NCI-H510A treated with DMSO at 0.1 percent for 48 hours (cell line): Measurements from ENCODE around the gene AK4.

Experiments
- DNase-seq: peaks from one replicate; lab custom pipeline; 2025; lab: John Stamatoyannopoulos, UW

AK4 gene

DNA sequence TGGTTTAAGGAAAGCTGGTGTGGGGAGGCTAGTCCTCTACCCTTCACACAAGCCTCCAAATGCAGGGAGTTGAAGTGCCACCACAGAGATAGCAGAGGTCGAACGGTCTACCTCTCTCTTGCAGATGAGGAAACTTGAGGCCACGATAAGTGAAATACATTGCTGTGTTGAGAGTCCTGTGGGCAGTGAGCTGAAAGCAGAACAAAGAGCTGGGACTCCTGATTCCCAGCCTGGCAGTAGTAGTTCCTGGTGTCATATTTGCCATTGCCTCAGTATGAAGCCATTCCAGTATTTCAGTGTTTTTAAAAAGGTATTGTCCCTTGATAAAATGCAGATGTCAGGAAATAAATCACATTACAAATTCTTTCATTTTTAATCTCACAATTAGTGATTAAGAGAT, 28.6 kb downstream of the AK4 start:
- no peak for DNase-seq

- DNase-seq = no peak
These were observed 29.5 kb downstream of the AK4 start for GRCh38 chr1:65177457-65177856.

DNA sequence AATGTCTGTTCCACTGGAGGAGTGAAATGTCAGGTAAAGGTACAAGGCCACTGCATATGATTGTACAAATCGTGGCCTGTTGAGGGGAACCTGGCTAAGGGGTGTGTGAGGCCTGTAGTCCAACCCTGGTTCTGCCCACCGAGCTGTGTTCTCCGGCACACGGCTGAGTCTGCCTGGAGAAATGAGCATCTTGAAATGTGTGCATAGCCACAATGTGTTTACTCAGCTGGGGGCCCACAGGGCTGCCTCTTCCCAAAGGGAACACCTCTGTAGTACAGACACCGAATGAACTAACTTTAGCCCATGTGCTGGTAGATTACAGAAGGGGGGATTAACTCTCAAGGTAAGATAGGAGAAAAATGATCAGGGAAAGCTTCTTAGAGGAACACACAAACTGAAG, 30.2 kb downstream of the AK4 start:
- peak; percentile 53 for DNase-seq

DNA sequence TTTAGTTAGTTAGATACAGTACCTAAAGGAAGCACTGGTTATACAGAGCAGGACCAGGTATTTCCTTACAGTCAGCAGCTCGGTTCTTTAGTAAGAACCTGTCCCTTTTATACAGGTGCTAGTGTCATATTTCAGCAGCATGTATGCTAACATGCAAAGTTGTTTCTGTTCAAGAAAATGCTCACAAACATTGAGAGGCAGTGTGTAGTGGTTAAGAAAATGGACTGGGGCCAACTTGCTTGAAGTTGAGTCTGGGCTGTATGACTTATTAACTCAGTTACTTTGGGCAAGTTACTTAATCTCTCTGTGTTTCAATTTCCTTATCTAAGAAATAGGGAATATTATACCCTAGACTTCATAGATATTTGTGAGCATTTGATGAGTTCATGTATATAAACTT, 31.1 kb downstream of the AK4 start:
- DNase-seq = peak; percentile 53

- DNase-seq = no peak
These were observed 33.0 kb downstream of the AK4 start for GRCh38 chr1:65180977-65181376.

- DNase-seq = no peak
These were observed 34.8 kb downstream of the AK4 start for GRCh38 chr1:65182658-65183268.

- no peak for DNase-seq
These were observed 41.6 kb downstream of the AK4 start for GRCh38 chr1:65189576-65190115.

DNA sequence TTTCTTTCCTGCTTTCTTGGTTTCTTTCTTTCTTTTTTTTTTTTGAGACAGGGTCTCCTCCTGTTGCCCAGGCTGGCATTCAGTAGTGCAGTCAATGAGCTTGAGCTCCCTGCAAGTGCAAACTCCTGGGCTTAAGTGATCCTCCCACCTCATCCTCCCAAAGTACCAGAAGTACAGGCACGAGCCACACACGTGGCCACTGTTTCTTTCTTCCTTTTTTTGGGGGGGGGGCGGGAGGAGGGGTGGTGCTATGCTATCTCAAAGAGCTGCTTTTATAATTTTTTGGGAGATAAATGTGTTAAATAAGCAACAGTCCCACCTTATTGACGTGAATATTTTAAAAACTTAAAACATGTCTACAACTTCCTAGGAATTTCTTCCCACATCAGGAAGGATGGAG, 42.2 kb downstream of the AK4 start:
- no peak for DNase-seq

- no peak for DNase-seq
These were observed 45.2 kb downstream of the AK4 start for GRCh38 chr1:65193129-65193695.

GRCh38 chr1:65195495-65196417, 47.8 kb downstream of the AK4 start:
- no peak for DNase-seq

GRCh38 chr1:65196926-65197325, 48.9 kb downstream of the AK4 start:
- DNase-seq = no peak

DNA sequence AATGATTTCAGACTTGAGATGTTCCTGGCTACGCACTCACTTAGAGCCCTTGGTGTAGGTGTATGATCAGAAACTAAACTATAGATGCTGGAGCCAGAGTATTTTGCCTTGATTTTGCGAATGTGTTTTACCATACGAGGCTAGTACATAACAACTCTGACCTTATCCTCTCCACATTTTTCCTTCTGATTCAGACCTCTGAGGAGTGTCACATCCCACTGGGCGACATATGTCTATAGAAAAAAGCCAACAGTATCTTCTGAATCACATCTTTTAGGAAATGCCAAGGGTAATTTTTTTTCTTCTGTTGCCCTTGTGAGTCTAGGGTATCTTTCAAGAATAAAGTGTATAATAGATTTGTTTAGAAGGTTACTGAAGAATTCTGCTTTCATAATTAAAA, 49.6 kb downstream of the AK4 start:
- DNase-seq = no peak

DNA sequence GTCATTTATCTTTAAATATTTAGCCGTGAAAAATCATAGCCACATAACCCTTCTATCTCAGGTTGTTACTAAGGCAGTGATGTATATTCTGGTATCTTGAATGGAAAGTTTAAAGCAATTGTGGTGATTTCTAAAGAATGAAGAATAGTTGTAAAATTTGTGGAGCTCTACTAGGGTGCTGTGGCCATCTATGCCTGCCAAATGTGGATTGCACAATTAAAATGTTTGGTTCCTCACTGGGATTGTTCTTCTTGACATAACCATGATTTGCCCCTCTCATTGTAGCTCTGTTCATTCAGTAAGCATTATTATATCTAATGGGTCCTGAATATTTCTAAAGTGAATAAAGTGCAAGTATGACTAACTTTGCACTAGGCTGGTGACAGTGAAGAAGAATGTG, 50.1 kb downstream of the AK4 start:
- no peak for DNase-seq

GRCh38 chr1:65200411-65200810, 52.4 kb downstream of the AK4 start:
- no peak for DNase-seq

GRCh38 chr1:65206836-65207235, 58.8 kb downstream of the AK4 start:
- DNase-seq = no peak

DNA sequence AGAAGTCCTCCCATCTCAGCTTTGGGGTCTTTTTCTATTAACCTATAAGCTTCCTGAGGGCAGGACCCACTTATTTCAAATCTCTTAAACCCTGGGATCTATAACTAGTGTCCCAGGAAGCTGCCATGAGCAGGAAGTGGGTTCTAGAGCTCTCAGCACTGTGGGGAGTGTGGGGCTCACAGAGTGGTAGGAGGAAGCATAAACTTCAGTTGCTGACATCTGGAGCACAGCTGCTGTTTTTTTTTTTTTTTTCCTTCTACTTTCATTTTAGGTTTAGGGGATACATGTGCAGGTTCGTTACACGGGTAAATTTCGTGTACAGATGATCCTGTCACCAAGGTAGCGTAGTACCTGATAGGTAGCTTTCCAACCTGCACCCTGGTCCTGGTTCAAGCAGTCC, 59.3 kb downstream of the AK4 start:
- no peak for DNase-seq

DNA sequence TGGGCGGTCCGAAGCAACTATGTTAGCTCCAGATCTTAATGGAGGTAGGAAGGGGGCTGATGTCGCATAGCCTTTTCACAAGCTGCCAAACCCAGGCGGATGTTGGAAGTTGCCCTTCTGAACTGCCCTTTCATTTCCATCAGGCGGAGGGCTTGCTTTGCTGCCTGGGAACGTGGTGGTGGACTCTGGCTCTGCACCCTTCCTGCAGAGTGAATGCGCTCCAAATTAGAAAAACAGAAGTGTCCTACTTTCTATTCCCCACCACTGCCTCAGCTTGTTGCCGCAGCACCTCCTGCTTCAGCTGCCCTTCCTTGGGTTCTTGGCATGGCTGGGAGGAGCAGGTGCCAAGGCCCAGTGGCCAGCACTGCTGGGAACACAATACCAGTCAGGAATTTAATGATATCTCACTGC, 60.6 kb downstream of the AK4 start:
- DNase-seq = no peak

DNA sequence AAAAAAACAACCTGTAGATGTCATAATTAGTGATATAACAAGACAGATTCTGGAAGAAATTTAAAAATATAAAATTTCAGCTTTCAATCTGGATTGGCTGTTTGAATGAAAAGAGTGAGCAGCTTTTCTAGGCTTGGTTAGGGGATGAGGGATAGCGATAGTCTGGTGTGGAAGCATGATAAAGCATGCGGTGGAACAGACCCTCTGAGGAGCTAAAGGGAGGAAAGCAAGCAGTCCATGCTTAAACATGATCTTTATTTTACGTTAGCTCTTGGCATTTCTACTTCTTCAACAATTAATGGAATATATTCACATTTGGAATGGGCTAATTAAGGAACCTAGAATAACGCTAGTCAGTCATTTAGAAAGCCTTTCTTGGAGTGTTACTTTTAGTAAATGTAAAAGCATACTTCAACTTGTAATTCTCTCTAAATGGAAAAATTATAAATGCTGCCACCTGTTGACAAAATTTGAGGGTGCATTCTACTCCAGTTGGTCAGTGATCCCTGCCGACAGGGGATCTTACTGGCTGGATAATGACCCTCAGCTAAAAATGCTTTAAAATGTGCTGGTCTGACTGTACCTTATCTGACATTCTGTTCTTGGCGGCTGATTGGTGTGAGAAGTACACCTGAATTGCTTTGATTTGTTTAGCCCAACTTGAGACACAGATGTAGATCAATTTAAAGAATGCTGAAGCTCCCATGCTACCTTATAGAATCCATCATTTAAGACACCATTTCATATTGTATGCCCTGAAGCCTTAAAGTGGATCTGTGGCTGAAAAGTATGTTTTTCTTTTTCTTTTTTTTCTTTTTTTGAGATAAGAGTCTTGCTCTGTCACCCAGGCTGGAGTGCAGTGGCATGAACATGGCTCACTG, 61.2 kb downstream of the AK4 start:
- DNase-seq = peak; percentile 63

- no peak for DNase-seq
These were observed 62.3 kb downstream of the AK4 start for GRCh38 chr1:65210325-65210724.

- no peak for DNase-seq
These were observed 63.3 kb downstream of the AK4 start for GRCh38 chr1:65211331-65211730.

GRCh38 chr1:65213271-65214023, 65.4 kb downstream of the AK4 start:
- no peak for DNase-seq
